Right renal cortex interstitium (tissue), 3 donors: Measurements from ENCODE around the gene IVNS1ABP. TPM values are rescaled to one million over a fixed set of nuclear protein-coding genes. Genes with fewer than 3 reads are reported as not detected.
"Not testable (repeated sequence)": the region's sequence is repeated elsewhere in the genome, so short reads cannot be mapped to it uniquely, and the experiment has no call there.

Experiments
- DNase-seq, 3 donors: peaks; one replicate each; pipeline ENCODE4 v3.0.0-alpha.2; 2013; ENCODE audit warnings: low read depth in 3 of 3, low spot score in 2 of 3
- polyA plus RNA-seq, 3 donors: library from polyadenylated mRNA; unstranded; fragments of 120-200 nt; gene quantifications; one replicate each; pipeline ENCODE4 v1.2.1, GENCODE V29; 2013; ENCODE audit not compliant: insufficient read length in 3 of 3

IVNS1ABP gene
- polyA plus RNA-seq, 3 donors: 305 to 366 (median 313) TPM

DNA sequence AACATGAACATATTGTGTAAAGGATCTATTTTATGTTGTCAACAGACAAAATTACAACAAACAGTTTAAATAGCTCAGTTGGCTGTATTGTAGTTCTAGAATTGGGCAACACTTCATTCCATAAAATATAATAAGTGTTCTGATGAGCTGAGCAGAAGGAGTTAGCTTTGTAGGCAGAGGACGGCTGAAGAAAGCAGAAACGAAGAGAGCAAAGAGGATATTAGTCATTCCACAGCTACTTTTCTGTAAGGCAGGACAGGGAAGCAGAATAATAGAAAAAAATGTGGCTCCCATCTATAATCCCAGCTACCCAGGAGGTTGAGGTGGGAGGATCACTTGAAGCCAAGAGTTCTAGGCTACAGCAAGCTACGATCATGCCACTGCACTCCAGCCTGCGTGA lies 20.2 kb upstream of the IVNS1ABP start:
- no peak for DNase-seq

DNA sequence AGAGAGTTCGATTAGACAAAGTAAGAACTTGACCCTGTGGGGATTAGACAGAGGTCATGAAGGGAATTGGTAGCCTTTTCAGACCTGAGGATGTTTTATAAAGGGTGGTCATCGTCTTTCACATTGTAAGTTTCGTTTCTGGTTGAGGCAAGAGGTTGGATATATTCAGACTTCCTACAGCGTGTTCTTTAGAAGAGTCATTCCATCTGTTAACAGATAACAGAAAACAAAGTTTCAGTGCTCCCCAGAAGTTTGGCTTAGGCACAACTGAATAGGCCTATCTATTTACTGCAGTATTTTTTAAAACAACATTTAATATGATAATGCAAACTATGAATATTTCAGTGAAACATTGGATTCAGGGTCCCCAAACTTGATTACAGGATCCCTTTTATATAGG lies 17.1 kb upstream of the IVNS1ABP start:
- DNase-seq: no peak

- no peak for DNase-seq
Observed at GRCh38 chr1:185328255-185328654, 11.2 kb upstream of the IVNS1ABP start.

DNA sequence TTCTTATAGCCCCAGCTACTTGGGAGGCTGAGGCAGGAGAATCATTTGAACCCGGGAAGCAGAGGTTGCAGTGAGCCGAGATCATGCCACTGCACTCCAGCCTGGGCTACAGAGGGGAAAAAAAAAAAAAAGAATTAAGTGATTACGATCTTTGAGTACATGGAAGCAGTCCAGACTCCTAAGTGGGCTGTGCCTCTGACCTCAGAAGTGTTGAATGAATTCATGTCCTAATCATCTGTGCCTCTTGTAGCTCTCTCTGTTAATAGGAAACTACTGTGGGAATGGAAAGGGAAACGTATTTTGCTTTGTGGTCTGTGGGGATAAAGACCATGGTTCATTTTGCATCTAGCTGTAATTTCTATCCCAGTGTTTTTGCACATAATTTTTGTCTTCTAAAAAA lies 8.4 kb upstream of the IVNS1ABP start:
- DNase-seq: no peak

- DNase-seq: no peak
Observed at GRCh38 chr1:185324118-185324517, 7.1 kb upstream of the IVNS1ABP start.

- no peak for DNase-seq
Observed at GRCh38 chr1:185322636-185323035, 5.6 kb upstream of the IVNS1ABP start.

DNA sequence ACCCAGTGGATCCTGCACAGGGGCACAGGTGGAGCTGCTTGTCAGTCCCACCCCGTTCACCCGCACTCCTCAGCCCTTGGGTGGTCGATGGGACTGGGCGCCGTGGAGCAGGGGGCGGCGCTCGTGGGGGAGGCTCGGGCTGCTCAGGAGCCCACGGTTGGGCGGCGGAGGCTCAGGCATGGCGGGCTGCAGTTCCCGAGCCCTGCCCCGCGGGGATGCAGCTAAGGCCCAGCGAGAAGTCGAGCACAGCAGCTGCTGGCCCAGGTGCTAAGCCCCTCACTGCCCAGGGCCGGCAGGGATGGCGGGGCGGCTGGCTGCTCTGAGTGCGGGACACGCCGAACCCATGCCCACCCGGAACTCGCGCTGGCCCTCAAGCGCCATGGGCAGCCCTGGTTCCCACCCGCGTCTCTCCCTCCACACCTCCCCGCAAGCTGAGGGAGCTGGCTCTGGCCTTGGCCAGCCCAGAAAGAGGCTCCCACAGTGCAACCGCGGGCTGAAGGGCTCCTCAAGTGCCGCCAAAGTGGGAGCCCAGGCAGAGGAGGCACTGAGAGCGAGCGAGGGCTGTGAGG lies 4.7 kb upstream of the IVNS1ABP start:
- not testable (repeated sequence) for DNase-seq

GRCh38 chr1:185321104-185321503 lies 4.1 kb upstream of the IVNS1ABP start:
- not testable (repeated sequence) for DNase-seq

GRCh38 chr1:185319139-185319475 lies 2.1 kb upstream of the IVNS1ABP start:
- DNase-seq: no peak

DNA sequence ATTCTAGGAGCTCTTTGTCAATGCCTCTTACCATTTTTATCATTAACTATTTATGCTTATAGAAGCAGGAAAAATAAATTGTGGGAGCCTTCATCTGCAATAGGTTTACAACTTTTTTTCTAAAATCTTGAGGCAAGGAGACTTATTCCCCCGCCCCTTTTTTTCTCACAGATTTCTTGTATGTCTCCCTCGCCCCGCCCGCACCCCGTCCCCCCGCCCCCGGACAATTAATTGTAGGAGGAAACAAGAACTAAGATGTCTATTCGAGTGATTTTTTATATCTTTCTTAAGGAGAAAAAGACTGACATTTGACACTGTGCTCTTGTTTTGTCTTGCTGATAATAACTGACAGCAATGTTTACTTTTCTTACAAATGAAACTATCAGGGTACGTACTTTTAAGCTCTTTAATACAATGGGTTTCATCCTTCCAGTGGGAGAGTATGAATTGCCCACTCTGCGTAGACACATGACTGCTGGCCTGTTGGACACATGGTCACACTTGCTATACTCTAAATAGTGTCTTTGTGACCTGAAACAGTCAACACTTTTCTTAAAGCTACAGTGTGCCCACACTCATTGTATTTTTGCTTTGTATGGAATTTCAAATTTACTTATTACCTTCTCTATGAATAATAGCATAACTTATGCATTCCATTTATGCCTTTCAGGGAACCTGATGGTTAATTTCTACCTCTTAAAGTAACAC lies 1.5 kb upstream of the IVNS1ABP start:
- no peak for DNase-seq

- DNase-seq: peak; percentile 27 to 48 (median 36)
Observed at GRCh38 chr1:185317886-185318310, 855 bp upstream of the IVNS1ABP start.

- DNase-seq: peak; percentile 54 to 79 (median 75)
Observed at GRCh38 chr1:185316163-185317033, 645 bp downstream of the IVNS1ABP start.

- peak in 1 of 3 donors; percentile 31 for DNase-seq
Observed at GRCh38 chr1:185315445-185316071, 1.5 kb downstream of the IVNS1ABP start.

DNA sequence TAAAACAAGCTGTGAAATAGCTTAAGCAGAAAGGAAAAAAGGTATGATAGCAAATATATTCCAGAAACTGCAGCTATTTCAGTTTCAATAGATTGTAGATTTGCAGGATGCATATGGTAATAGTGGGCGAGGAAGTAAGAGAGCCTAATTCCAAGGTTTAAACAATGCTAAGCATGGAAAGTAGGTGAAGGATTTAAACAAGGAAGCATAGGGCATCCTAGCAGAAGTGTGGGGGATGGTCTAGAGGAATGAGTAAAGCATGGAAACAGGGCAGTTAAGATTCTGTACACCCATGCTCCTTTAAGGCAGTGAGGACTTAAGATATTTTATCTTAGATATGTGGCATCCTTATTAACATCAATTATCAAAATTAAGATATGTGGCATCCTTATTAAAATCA lies 2.6 kb downstream of the IVNS1ABP start:
- no peak for DNase-seq

- no peak for DNase-seq
Observed at GRCh38 chr1:185312361-185313138, 4.5 kb downstream of the IVNS1ABP start.

- DNase-seq: no peak
Observed at GRCh38 chr1:185311589-185312225, 5.3 kb downstream of the IVNS1ABP start.

GRCh38 chr1:185309566-185309965 lies 7.5 kb downstream of the IVNS1ABP start:
- DNase-seq: no peak

GRCh38 chr1:185308126-185308525 lies 8.9 kb downstream of the IVNS1ABP start:
- DNase-seq: no peak

GRCh38 chr1:185305419-185305818 lies 11.6 kb downstream of the IVNS1ABP start:
- DNase-seq: no peak

DNA sequence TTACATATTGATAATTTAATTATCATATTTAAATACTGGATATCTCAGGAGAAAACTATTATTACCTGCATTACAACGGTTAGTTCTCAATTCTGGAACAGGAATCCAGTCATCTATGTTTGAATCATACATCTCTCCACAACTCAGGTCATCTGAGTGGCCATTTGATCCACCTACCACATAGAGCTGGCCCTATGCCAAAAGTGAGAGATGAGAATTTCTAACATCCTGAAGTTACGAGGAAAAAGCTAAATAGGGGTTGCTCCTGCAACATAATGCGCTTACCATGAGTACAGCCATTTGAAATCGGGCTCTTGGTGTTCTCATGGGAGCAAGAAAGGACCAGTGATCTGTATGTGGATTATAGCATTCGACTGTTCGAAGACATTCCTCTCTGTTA lies 16.9 kb downstream of the IVNS1ABP start:
- DNase-seq: no peak
